ENCODE results near the gene ZBTB47.

The ZBTB47 gene

DNA sequence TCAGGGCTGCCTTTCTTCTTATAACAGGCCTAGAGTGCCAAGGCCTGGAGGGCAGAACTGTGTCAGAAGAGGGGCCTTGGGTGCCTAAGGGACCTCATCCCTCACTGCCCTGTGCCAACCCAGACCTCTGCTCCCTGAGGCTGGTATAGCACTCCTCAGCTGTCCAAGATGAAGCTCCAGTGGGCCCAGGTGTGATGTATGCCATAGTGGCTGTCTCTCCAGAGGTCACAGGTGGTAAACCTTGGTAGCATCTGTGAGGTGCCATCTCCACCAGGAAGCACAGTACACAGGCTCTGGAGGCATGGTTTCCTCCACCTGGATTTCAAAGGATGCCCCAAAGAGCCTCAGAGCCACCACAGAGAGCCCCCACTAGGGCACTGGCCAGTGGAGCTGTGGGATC, 19.6 kb downstream of the ZBTB47 start:
- Histone ChIP-seq H3K9me3 (ENCODE audit: control insufficient read depth in 2 of 2, low read length in 2 of 2) (no peaks in the 10 kb centered on the region), H3K4me3 (ENCODE audit: low read length in 2 of 2) (no peak overlapping the region), H3K9ac (ENCODE audit: low read depth in 1 of 2, low read length in 2 of 2) (no peak overlapping the region), H3K4me1 (ENCODE audit: control insufficient read depth in 2 of 2, insufficient read depth in 2 of 2, low read length in 2 of 2) (no peaks in the 10 kb centered on the region), H3K36me3 (ENCODE audit: control insufficient read depth in 2 of 2, insufficient read depth in 2 of 2, low read length in 2 of 2) (no peaks in the 10 kb centered on the region), H3K27me3 (ENCODE audit: control insufficient read depth in 2 of 2, insufficient read depth in 2 of 2, low read length in 2 of 2) (no peaks in the 10 kb centered on the region), H3K27ac (ENCODE audit: low read depth in 2 of 2, low read length in 2 of 2) (no peak overlapping the region)

DNA sequence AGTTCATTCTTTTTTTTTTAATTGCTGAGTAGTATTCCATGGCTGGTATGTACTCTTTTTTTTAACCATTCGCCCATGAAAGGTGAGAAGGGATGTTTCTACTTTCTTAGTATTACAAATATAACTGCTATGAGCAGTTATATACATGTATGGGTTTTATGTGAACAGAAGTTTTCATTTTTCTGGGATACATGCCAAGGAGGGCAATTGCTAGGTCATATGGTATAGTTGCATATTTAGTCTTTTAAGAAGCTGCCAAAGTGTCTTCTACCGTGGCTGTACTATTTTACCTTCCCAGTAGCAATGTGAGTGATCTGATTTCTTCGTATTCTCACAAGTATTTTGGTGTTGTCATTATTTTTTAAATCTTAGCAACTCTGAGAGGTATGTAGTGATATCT, 20.6 kb downstream of the ZBTB47 start:
- no peak overlapping the region for H3K27ac ChIP-seq (ENCODE audit: low read depth in 2 of 2, low read length in 2 of 2)
- no peaks in the 10 kb centered on the region for H3K36me3 ChIP-seq (ENCODE audit: control insufficient read depth in 2 of 2, insufficient read depth in 2 of 2, low read length in 2 of 2)
- no peak overlapping the region for H3K9ac ChIP-seq (ENCODE audit: low read depth in 1 of 2, low read length in 2 of 2)
- H3K27me3 ChIP-seq (ENCODE audit: control insufficient read depth in 2 of 2, insufficient read depth in 2 of 2, low read length in 2 of 2), result no peaks in the 10 kb centered on the region
- H3K4me3 ChIP-seq (ENCODE audit: low read length in 2 of 2), result no peak overlapping the region
- no peaks in the 10 kb centered on the region for H3K9me3 ChIP-seq (ENCODE audit: control insufficient read depth in 2 of 2, low read length in 2 of 2)
- H3K4me1 ChIP-seq (ENCODE audit: control insufficient read depth in 2 of 2, insufficient read depth in 2 of 2, low read length in 2 of 2), result no peaks in the 10 kb centered on the region

DNA sequence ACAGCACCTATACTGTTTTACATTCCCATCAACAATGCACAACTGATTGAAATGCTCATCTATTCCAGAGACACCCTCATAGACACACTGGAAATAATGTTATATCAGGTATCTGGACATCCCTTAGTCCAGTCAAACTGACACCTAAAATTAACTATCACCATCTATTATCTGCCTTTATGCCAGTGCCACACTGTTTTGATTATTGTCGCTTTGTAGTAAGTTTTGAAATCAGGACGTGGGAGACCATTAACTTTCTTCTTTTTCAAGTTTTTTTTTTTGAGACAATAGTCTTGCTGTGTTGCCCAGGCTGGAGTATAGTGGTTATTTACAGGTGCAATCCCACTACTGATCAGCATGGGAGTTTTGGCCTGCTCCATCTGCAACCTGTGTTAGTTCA, 22.4 kb downstream of the ZBTB47 start:
- H3K4me3 ChIP-seq (ENCODE audit: low read length in 2 of 2), result no peak overlapping the region
- H3K27me3 ChIP-seq (ENCODE audit: control insufficient read depth in 2 of 2, insufficient read depth in 2 of 2, low read length in 2 of 2), result no peaks in the 10 kb centered on the region

DNA sequence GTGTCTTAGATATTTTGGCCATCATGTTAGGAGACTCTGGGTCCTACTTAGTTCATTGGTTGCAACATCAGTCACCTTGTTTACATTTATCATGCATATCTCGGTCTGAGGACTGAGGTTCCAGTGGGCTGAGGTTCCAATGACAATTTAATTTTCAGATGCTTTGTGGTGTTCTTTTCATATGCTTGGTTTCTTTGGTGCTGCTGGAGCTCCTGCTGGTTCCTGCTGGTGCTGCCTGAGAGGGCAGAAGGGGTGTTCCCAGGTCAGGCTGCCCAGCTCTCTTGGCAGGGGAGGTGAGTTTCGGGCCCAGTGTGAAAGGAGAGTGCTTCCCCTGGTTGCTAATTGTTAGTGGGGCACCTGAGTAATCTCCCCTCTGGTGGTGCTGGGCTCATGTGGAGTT, 24.9 kb downstream of the ZBTB47 start:
- no peak overlapping the region for H3K27ac ChIP-seq (ENCODE audit: low read depth in 2 of 2, low read length in 2 of 2)

More for the DNA sequence above, 22.4 kb downstream of the ZBTB47 start:
- H3K4me1 ChIP-seq (ENCODE audit: control insufficient read depth in 2 of 2, insufficient read depth in 2 of 2, low read length in 2 of 2), result no peaks in the 10 kb centered on the region
- H3K27ac ChIP-seq (ENCODE audit: low read depth in 2 of 2, low read length in 2 of 2), result no peak overlapping the region
- no peak overlapping the region for H3K9ac ChIP-seq (ENCODE audit: low read depth in 1 of 2, low read length in 2 of 2)
- H3K36me3 ChIP-seq (ENCODE audit: control insufficient read depth in 2 of 2, insufficient read depth in 2 of 2, low read length in 2 of 2), result no peaks in the 10 kb centered on the region
- H3K9me3 ChIP-seq (ENCODE audit: control insufficient read depth in 2 of 2, low read length in 2 of 2), result no peaks in the 10 kb centered on the region

DNA sequence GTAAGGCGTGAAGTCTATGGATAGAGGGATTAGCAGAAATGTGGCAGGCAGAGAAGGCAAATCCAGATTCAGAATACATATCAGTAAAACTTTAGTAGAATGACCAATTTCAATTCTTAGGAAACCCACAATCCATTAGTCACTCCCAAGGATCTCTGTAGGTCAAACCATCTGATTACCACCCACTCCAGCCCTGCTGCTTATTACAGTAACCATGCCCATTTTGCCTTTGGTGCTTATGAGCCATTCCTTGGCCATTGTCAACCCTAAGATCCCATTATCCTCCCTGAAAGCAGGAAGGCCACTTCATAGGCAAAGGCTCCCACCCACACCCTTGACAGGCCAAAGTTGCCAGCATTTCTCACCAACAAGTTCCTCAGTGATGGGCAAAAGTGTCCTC, 26.8 kb downstream of the ZBTB47 start:
- no peaks in the 10 kb centered on the region for H3K36me3 ChIP-seq (ENCODE audit: control insufficient read depth in 2 of 2, insufficient read depth in 2 of 2, low read length in 2 of 2)
- no peak overlapping the region for H3K9ac ChIP-seq (ENCODE audit: low read depth in 1 of 2, low read length in 2 of 2)
- no peak overlapping the region for H3K27ac ChIP-seq (ENCODE audit: low read depth in 2 of 2, low read length in 2 of 2)
- H3K27me3 ChIP-seq (ENCODE audit: control insufficient read depth in 2 of 2, insufficient read depth in 2 of 2, low read length in 2 of 2), result no peaks in the 10 kb centered on the region
- no peaks in the 10 kb centered on the region for H3K9me3 ChIP-seq (ENCODE audit: control insufficient read depth in 2 of 2, low read length in 2 of 2)
- peaks cover 0 to 2% of the 10 kb centered on the region in 2 donors for H3K4me1 ChIP-seq (ENCODE audit: control insufficient read depth in 2 of 2, insufficient read depth in 2 of 2, low read length in 2 of 2)
- H3K4me3 ChIP-seq (ENCODE audit: low read length in 2 of 2), result no peak overlapping the region

More for the DNA sequence above, 24.9 kb downstream of the ZBTB47 start:
- Histone ChIP-seq H3K4me3 (ENCODE audit: low read length in 2 of 2) (no peak overlapping the region), H3K36me3 (ENCODE audit: control insufficient read depth in 2 of 2, insufficient read depth in 2 of 2, low read length in 2 of 2) (no peaks in the 10 kb centered on the region), H3K4me1 (ENCODE audit: control insufficient read depth in 2 of 2, insufficient read depth in 2 of 2, low read length in 2 of 2) (peaks cover 0 to under 1% of the 10 kb centered on the region in 2 donors), H3K9ac (ENCODE audit: low read depth in 1 of 2, low read length in 2 of 2) (no peak overlapping the region), H3K9me3 (ENCODE audit: control insufficient read depth in 2 of 2, low read length in 2 of 2) (no peaks in the 10 kb centered on the region), H3K27me3 (ENCODE audit: control insufficient read depth in 2 of 2, insufficient read depth in 2 of 2, low read length in 2 of 2) (no peaks in the 10 kb centered on the region)

DNA sequence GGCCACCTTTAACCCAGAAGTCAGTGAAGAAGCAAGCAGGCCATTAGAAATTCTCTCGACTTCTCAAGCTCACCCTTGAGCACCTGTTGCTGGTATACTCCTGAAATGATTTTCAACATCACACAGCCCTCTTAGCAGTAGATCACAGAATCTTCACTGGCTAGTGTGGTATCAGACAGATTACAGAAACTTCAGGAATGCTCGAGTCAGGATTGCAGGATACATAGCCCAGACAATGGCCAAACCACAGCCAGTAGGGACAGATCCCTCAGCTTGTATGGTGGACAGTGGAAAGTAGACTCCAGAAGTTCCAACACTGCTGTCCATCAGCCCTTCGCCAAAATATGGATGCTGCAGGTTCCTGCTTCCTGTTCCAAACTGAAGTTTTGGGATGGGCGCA, 27.3 kb downstream of the ZBTB47 start:
- H3K27ac ChIP-seq (ENCODE audit: low read depth in 2 of 2, low read length in 2 of 2), result no peak overlapping the region
- no peak overlapping the region for H3K9ac ChIP-seq (ENCODE audit: low read depth in 1 of 2, low read length in 2 of 2)
- no peaks in the 10 kb centered on the region for H3K9me3 ChIP-seq (ENCODE audit: control insufficient read depth in 2 of 2, low read length in 2 of 2)
- H3K4me3 ChIP-seq (ENCODE audit: low read length in 2 of 2), result no peak overlapping the region
- peaks cover 0 to 2% of the 10 kb centered on the region in 2 donors for H3K4me1 ChIP-seq (ENCODE audit: control insufficient read depth in 2 of 2, insufficient read depth in 2 of 2, low read length in 2 of 2)
- no peaks in the 10 kb centered on the region for H3K36me3 ChIP-seq (ENCODE audit: control insufficient read depth in 2 of 2, insufficient read depth in 2 of 2, low read length in 2 of 2)
- H3K27me3 ChIP-seq (ENCODE audit: control insufficient read depth in 2 of 2, insufficient read depth in 2 of 2, low read length in 2 of 2), result no peaks in the 10 kb centered on the region

DNA sequence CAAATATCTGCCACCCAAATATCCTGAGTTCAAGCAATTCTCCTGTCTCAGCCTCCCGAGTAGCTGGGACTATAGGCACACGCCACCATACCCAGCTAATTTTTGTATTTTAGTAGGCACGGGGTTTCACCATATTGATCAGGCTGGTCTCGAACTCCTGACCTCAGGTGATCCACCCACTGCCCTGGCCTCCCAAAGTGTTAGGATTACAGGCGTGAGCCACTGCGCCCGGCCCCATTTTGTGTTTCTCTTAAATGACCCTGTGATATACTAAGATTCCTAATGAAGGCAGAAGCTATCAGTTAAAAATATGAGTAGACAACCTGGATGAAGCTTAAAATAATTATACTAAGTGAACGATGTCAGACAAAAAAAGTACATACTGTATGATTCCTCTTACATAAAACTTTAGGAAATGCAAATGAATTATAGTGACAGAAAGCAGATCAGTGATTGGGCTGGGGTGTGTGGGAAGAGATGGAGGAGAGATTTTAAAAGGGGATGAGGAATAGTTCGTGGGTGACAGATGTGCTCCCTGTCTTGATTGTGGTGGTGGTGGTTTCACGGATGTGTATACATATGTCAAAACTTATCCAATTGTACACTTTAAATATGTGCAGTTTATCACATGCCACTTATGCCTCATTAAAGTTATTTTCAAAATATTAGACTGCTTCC, 28.0 kb downstream of the ZBTB47 start:
- Histone ChIP-seq H3K4me1 (ENCODE audit: control insufficient read depth in 2 of 2, insufficient read depth in 2 of 2, low read length in 2 of 2) (peaks cover 0 to 2% of the 10 kb centered on the region in 2 donors), H3K36me3 (ENCODE audit: control insufficient read depth in 2 of 2, insufficient read depth in 2 of 2, low read length in 2 of 2) (no peaks in the 10 kb centered on the region), H3K9ac (ENCODE audit: low read depth in 1 of 2, low read length in 2 of 2) (no peak overlapping the region), H3K9me3 (ENCODE audit: control insufficient read depth in 2 of 2, low read length in 2 of 2) (no peaks in the 10 kb centered on the region), H3K4me3 (ENCODE audit: low read length in 2 of 2) (no peak overlapping the region), H3K27me3 (ENCODE audit: control insufficient read depth in 2 of 2, insufficient read depth in 2 of 2, low read length in 2 of 2) (no peaks in the 10 kb centered on the region), H3K27ac (ENCODE audit: low read depth in 2 of 2, low read length in 2 of 2) (no peak overlapping the region)

DNA sequence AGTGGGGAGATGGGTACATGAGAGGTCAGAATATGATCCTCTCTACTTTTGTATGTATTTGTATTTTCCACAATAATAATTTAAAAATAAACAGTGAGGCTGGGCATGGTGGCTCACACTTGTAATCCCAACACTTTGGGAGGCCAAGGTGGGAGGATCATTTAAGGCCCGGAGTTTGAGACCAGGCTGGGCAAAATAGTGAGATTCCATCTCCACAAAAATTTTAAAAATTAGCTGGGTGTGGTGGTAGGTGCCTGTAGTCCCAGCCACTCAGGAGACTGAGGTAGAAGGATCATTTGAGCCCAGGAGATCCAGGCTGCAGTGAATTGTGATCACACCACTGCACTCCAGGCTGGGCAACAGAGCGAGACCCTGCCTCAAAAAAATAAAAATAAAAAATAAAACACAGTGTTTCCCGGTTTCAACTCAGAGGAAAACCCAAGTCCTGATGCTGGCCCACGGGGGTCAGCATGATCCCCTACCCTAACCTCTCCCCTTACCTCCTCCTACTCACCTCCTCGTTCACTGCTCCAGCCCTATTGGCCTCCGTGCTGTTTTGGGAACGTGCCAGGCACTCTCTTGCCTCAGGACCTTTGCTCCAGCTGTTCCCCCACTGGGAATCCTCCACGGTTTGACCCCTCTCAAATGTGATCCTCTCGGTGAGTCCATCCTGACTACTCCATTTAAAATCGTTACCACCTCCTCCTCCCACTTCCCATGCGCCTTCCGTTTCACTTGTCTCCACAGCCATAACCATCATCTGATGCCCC, 29.0 kb downstream of the ZBTB47 start:
- H3K9ac ChIP-seq (ENCODE audit: low read depth in 1 of 2, low read length in 2 of 2), result no peak overlapping the region

DNA sequence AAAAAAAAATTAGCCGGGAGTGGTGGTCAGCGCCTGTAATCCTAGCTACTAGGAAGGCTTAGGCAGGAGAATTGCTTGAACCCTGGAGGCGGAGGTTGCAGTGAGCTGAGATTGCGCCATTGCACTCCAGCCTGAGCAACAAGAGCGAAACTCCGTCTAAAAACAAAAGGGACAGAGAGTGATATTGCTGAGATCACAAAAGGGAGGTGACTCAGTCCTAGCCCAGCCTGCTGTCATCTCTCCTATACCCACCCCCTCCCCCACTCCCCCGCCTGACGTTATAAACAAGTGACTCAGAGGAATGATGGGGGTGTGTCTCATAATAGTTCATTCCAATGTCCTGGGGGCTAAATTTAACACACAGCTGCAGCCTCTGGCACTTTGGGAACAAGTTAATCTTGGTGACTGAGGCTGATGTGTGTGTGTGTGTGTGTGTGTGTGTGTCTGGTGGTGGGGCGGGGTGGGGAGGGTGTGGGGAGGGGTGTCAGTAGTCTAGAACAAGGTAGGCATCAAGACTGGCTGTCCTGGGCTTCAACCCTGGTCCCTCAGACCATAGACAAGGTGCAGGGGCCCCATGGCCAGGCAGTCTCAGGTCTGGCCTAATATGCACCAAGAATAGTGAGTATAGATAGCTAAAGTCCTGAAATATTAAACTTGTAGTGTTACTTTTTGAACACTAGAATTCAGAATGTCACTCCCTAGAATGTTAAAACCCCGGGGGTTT, 30.5 kb downstream of the ZBTB47 start:
- Histone ChIP-seq H3K9me3 (ENCODE audit: control insufficient read depth in 2 of 2, low read length in 2 of 2) (no peaks in the 10 kb centered on the region), H3K27ac (ENCODE audit: low read depth in 2 of 2, low read length in 2 of 2) (no peak overlapping the region), H3K4me3 (ENCODE audit: low read length in 2 of 2) (no peak overlapping the region)

More for the DNA sequence above, 29.0 kb downstream of the ZBTB47 start:
- H3K27ac ChIP-seq (ENCODE audit: low read depth in 2 of 2, low read length in 2 of 2), result no peak overlapping the region
- no peaks in the 10 kb centered on the region for H3K9me3 ChIP-seq (ENCODE audit: control insufficient read depth in 2 of 2, low read length in 2 of 2)
- peaks cover 0 to 2% of the 10 kb centered on the region in 2 donors for H3K4me1 ChIP-seq (ENCODE audit: control insufficient read depth in 2 of 2, insufficient read depth in 2 of 2, low read length in 2 of 2)
- H3K27me3 ChIP-seq (ENCODE audit: control insufficient read depth in 2 of 2, insufficient read depth in 2 of 2, low read length in 2 of 2), result no peaks in the 10 kb centered on the region
- H3K4me3 ChIP-seq (ENCODE audit: low read length in 2 of 2), result no peak overlapping the region
- H3K36me3 ChIP-seq (ENCODE audit: control insufficient read depth in 2 of 2, insufficient read depth in 2 of 2, low read length in 2 of 2), result no peaks in the 10 kb centered on the region

More for the DNA sequence above, 30.5 kb downstream of the ZBTB47 start:
- no peaks in the 10 kb centered on the region for H3K27me3 ChIP-seq (ENCODE audit: control insufficient read depth in 2 of 2, insufficient read depth in 2 of 2, low read length in 2 of 2)
- H3K36me3 ChIP-seq (ENCODE audit: control insufficient read depth in 2 of 2, insufficient read depth in 2 of 2, low read length in 2 of 2), result no peaks in the 10 kb centered on the region
- no peak overlapping the region for H3K9ac ChIP-seq (ENCODE audit: low read depth in 1 of 2, low read length in 2 of 2)
- H3K4me1 ChIP-seq (ENCODE audit: control insufficient read depth in 2 of 2, insufficient read depth in 2 of 2, low read length in 2 of 2), result peaks cover 0 to 2% of the 10 kb centered on the region in 2 donors

Measured in mucosa of rectum (tissue), 2 donors.